Gastroesophageal sphincter (tissue), 4 donors: ENCODE measurements around the gene LANCL2. TPM values are rescaled to one million over a fixed set of nuclear protein-coding genes. Genes with fewer than 3 reads are reported as not detected.

Experiments used
- ATAC-seq: fragments of 150-250 bp; one replicate; pipeline ENCODE4 v1.9.1; 2016; ENCODE audit warnings: mild to moderate bottlenecking, moderate library complexity
- H3K27ac ChIP-seq, 4 donors: fragments of 200-600 bp; sonication (generic) in 3 of 4; 1 replicate in 3 of 4; 2 replicates in 1 of 4; pipeline ENCODE4 v1.5.1; 2016 to 2019
- H3K27me3 ChIP-seq: fragments of 200-600 bp; sonication (generic); one replicate; pipeline ENCODE4 v1.5.1; 2019
- H3K36me3 ChIP-seq, 2 donors: fragments of 200-600 bp; sonication (generic); one replicate each; pipeline ENCODE4 v1.5.1; 2019; ENCODE audit warnings: control low read depth in 1 of 2
- H3K4me1 ChIP-seq, 3 donors: fragments of 200-600 bp; sonication (generic); 1 replicate in 2 of 3; 2 replicates in 1 of 3; pipeline ENCODE4 v1.5.1; 2016 to 2019; ENCODE audit warnings: control low read depth in 2 of 3
- H3K4me3 ChIP-seq, 2 donors: fragments of 200-600 bp; sonication (generic); one replicate each; pipeline ENCODE4 v1.5.1; 2019; ENCODE audit warnings: mild to moderate bottlenecking in 1 of 2, moderate library complexity in 1 of 2
- H3K9me3 ChIP-seq, 3 donors: fragments of 200-600 bp; sonication (generic); one replicate each; pipeline ENCODE4 v1.5.1; 2017 to 2019; ENCODE audit warnings: control low read depth in 2 of 3
- EP300 ChIP-seq: sonication (generic); formaldehyde crosslinking; IDR thresholded peaks from one replicate; pipeline ENCODE4 v1.6.1; 2017; ENCODE audit warnings: antibody characterized with exemption, mild to moderate bottlenecking
- POLR2A ChIP-seq, 2 donors: fragments of 450-650 bp; IDR thresholded peaks; one replicate each; pipeline ENCODE4 v1.6.1; 2017; ENCODE audit warnings: antibody characterized with exemption in 2 of 2, mild to moderate bottlenecking in 2 of 2, moderate library complexity in 1 of 2
- POLR2AphosphoS5 ChIP-seq: sonication (generic); formaldehyde crosslinking; IDR thresholded peaks from one replicate; pipeline ENCODE4 v1.6.1; 2017; ENCODE audit warnings: antibody characterized with exemption
- WGBS, 2 donors: methylation state at CpG; one replicate each; pipeline ENCODE4 v1.1.5; 2018; ENCODE audit warnings: low coverage in 1 of 2; 5-methylcytosine and 5-hydroxymethylcytosine counted together
- total RNA-seq, 4 donors: library from RNA; depleted of rRNA; stranded (reverse); fragments of >200 nt; gene quantifications; one replicate each; pipeline ENCODE4 v1.1.0, GENCODE V29; 2016
- TF ChIP-seq, protein P1 (sequence below), 4 experiments: fragments of 200-600 bp in 2 of 4; fragments of 450-650 bp in 2 of 4; sonication (generic) in 1 of 4; IDR thresholded peaks; one replicate each; pipeline ENCODE4 v1.5.1; 2017 to 2019; ENCODE audit warnings: antibody characterized with exemption in 4 of 4, mild to moderate bottlenecking in 2 of 4, moderate library complexity in 2 of 4

LANCL2 gene
- total RNA-seq, 4 donors from 2014 or later = 6.9 to 10.6 (median 9.3) TPM

DNA sequence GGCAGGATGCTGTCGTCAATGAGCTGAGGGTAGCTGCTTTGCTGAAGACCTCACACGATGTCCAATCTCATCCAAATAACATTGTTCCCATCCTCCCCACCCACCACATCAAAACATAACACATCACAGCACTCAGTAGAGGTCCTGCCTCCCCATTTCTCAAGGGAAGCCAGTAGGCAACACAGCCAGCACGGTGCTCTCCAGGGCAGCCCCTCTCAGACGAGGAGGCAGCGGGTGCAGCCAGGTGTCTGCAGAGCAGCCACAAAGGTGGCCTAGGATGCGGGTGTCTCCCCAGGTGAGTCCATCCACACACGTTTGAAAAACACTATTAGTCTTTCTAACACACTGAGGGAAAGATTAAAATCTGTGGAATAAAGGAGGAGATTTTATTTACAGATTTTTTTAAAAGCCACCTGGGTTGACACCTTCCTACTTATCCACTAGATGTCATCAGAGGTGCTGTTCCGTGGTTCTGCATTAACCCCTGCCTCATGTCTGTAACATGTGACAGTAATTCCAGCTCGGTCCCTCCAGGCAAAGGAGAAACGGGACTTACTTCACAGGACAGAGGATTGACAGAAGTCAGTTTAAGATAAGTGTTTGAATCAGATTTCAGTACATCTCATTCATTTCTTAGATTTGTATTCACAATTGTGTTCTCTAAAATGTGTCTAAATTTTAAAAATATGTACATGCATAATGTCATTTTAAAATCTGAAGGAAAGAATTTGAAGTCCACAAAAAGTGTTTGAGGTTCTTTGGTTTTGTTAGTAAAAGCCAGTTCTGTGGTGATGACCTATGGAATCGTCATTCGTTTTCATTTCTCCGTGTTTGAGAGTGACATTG is 68.0 kb downstream of the LANCL2 start:
- no peaks in the 10 kb centered on the region for H3K4me1 ChIP-seq
- TF ChIP-seq EP300 = no peak
- TF ChIP-seq, protein P1, sequence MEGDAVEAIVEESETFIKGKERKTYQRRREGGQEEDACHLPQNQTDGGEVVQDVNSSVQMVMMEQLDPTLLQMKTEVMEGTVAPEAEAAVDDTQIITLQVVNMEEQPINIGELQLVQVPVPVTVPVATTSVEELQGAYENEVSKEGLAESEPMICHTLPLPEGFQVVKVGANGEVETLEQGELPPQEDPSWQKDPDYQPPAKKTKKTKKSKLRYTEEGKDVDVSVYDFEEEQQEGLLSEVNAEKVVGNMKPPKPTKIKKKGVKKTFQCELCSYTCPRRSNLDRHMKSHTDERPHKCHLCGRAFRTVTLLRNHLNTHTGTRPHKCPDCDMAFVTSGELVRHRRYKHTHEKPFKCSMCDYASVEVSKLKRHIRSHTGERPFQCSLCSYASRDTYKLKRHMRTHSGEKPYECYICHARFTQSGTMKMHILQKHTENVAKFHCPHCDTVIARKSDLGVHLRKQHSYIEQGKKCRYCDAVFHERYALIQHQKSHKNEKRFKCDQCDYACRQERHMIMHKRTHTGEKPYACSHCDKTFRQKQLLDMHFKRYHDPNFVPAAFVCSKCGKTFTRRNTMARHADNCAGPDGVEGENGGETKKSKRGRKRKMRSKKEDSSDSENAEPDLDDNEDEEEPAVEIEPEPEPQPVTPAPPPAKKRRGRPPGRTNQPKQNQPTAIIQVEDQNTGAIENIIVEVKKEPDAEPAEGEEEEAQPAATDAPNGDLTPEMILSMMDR (IDR thresholded peaks at IDR 0.05) = peak in 3 of 4 experiments; percentile 7 to 43 (median 29)
- peaks cover 0 to 23% of the 10 kb centered on the region in 2 donors for H3K36me3 ChIP-seq
- no peak overlapping the region for H3K4me3 ChIP-seq
- no peaks in the 10 kb centered on the region for H3K27me3 ChIP-seq
- no peak for ATAC-seq
- WGBS, 2 donors = 50 to 57% methylated on average over 8 to 10 of the region's 13 CpGs
- H3K9me3 ChIP-seq = no peaks in the 10 kb centered on the region
- H3K27ac ChIP-seq = no peak overlapping the region

DNA sequence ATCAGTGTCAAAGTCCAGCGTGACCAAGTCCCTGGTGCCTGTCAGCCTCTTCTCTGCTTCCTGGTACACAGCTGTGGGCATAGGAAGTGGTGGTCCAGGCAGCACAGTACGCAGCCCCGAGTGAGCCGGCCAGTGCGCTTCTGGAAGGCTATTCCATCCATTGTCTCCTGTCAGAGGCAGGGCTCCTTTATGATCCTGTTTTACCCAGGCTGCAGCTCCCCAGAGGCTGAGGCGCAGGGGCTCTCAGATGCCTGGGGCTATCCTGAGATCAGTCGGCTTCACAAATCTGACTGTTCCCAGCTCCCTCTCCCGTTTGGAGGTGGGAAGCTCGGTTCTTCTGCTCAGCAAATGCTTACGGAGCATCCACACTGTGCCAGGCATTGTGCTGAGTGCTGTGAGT is 70.3 kb downstream of the LANCL2 start:
- H3K27ac ChIP-seq = no peak overlapping the region
- no peaks in the 10 kb centered on the region for H3K27me3 ChIP-seq
- ATAC-seq = no peak
- no peak overlapping the region for H3K4me3 ChIP-seq
- WGBS, 2 donors = 60 to 75% methylated on average over 1 to 4 of the region's 10 CpGs
- H3K9me3 ChIP-seq = no peaks in the 10 kb centered on the region
- H3K36me3 ChIP-seq = peaks cover 0 to 12% of the 10 kb centered on the region in 2 donors
- no peaks in the 10 kb centered on the region for H3K4me1 ChIP-seq
- TF ChIP-seq EP300 (no peak), POLR2AphosphoS5 (no peak), POLR2A (IDR thresholded peaks at IDR 0.05) (no peak)
- TF ChIP-seq, protein P1 (IDR thresholded peaks at IDR 0.05) = no peak

DNA sequence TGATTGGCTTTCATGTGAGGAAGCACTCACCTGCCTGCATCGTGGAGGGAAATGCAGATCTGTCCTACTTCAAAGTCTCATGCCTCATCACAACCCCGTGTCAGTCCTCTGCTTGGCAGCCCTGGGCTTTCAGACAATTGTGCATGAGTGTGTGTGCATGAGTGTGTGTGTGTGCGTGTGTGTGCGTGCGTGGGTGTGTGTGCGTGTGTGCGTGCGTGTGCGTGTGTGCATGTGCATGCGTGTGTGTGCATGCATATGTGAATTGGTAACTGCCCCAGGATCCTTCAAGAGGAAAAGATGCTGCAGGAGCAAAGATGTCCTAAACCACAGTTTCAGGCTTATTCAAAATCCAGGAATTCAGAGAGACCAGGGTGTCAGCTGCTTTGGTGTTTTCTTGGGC is 71.3 kb downstream of the LANCL2 start:
- Histone ChIP-seq H3K4me1 (no peaks in the 10 kb centered on the region), H3K36me3 (peaks cover 0 to 6% of the 10 kb centered on the region in 2 donors), H3K9me3 (no peaks in the 10 kb centered on the region), H3K27ac (no peak overlapping the region), H3K27me3 (no peaks in the 10 kb centered on the region), H3K4me3 (no peak overlapping the region)
- 20 to 87% methylated on average over 1 to 6 of the region's 10 CpGs for whole genome bisulfite sequencing, 2 donors
- TF ChIP-seq, protein P1 (IDR thresholded peaks at IDR 0.05) = no peak
- TF ChIP-seq POLR2AphosphoS5 (no peak), POLR2A (IDR thresholded peaks at IDR 0.05) (no peak), EP300 (no peak)
- ATAC-seq = no peak

DNA sequence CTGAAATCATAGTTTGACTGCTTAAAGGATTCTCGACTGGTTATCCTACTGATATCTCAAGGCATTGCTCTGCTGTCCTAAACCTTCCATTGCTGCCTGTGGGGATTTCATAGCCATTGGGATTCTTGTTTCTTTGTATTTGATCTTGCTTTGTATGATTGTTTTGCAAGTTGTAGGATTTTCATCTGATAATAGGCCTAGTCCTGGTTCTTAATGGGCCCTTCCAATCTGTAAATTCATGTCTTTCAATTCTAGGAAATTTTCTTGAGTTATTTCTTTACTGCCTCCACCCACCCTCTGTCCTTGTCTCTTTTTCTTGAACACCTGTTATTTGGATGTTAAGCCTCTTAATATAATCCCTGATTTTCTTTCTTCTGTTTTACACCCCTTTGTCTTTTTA is 72.2 kb downstream of the LANCL2 start:
- Histone ChIP-seq H3K9me3 (no peaks in the 10 kb centered on the region), H3K4me1 (no peaks in the 10 kb centered on the region), H3K27ac (no peak overlapping the region), H3K36me3 (no peaks in the 10 kb centered on the region), H3K27me3 (no peaks in the 10 kb centered on the region), H3K4me3 (no peak overlapping the region)
- no peak for TF ChIP-seq EP300
- TF ChIP-seq POLR2AphosphoS5 = no peak
- TF ChIP-seq POLR2A (IDR thresholded peaks at IDR 0.05) = no peak
- TF ChIP-seq, protein P1 (IDR thresholded peaks at IDR 0.05) = no peak
- WGBS, 2 donors = 93 to 100% methylated on average over 1 of the region's 1 CpG
- no peak for ATAC-seq

DNA sequence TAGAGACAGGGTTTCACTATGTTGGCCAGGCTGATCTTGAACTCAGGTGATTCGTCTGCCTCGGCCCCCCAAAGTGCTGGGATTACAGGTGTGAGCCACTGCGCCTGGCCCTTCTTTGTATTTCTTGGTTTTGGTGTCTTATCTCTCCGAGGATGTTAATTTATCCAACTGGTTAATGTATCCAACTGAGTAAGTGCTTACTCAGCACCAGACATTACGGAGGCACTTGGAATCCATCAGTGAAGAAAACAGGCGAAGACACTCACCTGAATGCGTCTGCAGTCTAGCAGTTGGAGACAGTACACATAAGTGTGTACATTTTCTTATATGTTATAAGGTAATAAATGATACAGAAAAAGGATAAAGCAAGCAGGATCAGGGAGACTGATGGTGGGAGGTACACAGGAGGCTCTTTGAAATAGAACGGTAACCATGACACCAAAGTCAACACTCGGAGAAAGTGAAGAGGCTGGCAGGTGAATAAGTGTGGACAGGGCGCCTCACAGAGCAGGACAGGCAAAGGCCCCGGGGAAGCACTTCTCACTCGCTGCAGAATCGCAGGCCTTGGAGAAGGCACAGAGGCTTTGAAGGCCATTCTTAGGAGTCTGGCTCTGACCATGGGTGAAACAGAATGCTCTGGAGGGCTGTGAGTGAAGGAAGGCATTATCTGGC is 73.1 kb downstream of the LANCL2 start:
- Histone ChIP-seq H3K27me3 (no peaks in the 10 kb centered on the region), H3K36me3 (no peaks in the 10 kb centered on the region), H3K4me3 (no peak overlapping the region), H3K4me1 (no peaks in the 10 kb centered on the region), H3K9me3 (no peaks in the 10 kb centered on the region), H3K27ac (no peak overlapping the region)
- TF ChIP-seq EP300 (no peak), POLR2AphosphoS5 (no peak), POLR2A (IDR thresholded peaks at IDR 0.05) (no peak)
- TF ChIP-seq, protein P1 (IDR thresholded peaks at IDR 0.05) = no peak
- WGBS, 2 donors = 80 to 98% methylated on average over 8 to 13 of the region's 13 CpGs
- no peak for ATAC-seq
